PC-9 (cell line): ENCODE measurements around the gene TMEM11. TPM values are rescaled to one million over a fixed set of nuclear protein-coding genes. Genes with fewer than 3 reads are reported as not detected.

Source experiments
- BruUV-seq: library from RNA; stranded (reverse); fragments of 400-500 nt; replicated peaks from 2 replicates; lab custom pipeline; 2021; lab: Mats Ljungman, UMichigan
- CTCF ChIA-PET: fragments of 300-600 bp; sonication (Branson Sonifier 250); formaldehyde crosslinking; loops from one replicate; lab custom pipeline; 2022; ENCODE audit warnings: antibody characterized with exemption; lab: Charles Lee
- POLR2A ChIA-PET: fragments of 300-600 bp; sonication (Branson Sonifier 250); formaldehyde crosslinking; loops from one replicate; lab custom pipeline; 2022; ENCODE audit warnings: antibody characterized with exemption; ENCODE audit not compliant: unreplicated experiment; lab: Charles Lee
- DNase-seq, 2 experiments: peaks; one replicate each; pipeline versions ENCODE4 v3.0.0 to v3.0.0-alpha.2; 2015 to 2022; ENCODE audit warnings: mixed read lengths in 1 of 2
- H2AFZ ChIP-seq: fragments of 200-600 bp; sonication (generic); 2 replicates; pipeline ENCODE4 v1.8.1; 2017; ENCODE audit warnings: antibody characterized with exemption
- H3F3A ChIP-seq: fragments of 200-600 bp; sonication (generic); 2 replicates; pipeline ENCODE4 v1.8.1; 2017; ENCODE audit warnings: antibody characterized with exemption, mild to moderate bottlenecking, low read depth; ENCODE audit not compliant: insufficient read depth
- H3K27ac ChIP-seq: fragments of 200-600 bp; sonication (generic); 2 replicates; pipeline ENCODE4 v1.6.1; 2016; ENCODE audit warnings: mixed run types
- H3K27me3 ChIP-seq: fragments of 200-600 bp; sonication (generic); 2 replicates; pipeline ENCODE4 v1.6.1; 2016; ENCODE audit warnings: low read depth, mixed run types; ENCODE audit not compliant: insufficient read depth
- H3K36me3 ChIP-seq: fragments of 200-600 bp; sonication (generic); 2 replicates; pipeline ENCODE4 v1.6.1; 2016; ENCODE audit warnings: low read depth, mixed run types
- H3K4me1 ChIP-seq: fragments of 200-600 bp; sonication (generic); replicated peaks from 2 replicates; pipeline ENCODE4 v1.6.1; 2016; ENCODE audit warnings: mixed run types; ENCODE audit not compliant: insufficient read depth
- H3K4me2 ChIP-seq: fragments of 200-600 bp; sonication (generic); 2 replicates; pipeline ENCODE4 v1.6.1; 2017; ENCODE audit warnings: mixed run types
- H3K4me3 ChIP-seq: fragments of 200-600 bp; sonication (generic); 2 replicates; pipeline ENCODE4 v1.6.1; 2016; ENCODE audit warnings: mixed run types
- H3K79me2 ChIP-seq: fragments of 200-600 bp; sonication (generic); 2 replicates; pipeline ENCODE4 v1.6.1; 2017; ENCODE audit warnings: low read depth, mixed run types
- H3K9me2 ChIP-seq: fragments of 200-600 bp; sonication (generic); 2 replicates; pipeline ENCODE4 v1.8.1; 2017; ENCODE audit warnings: mild to moderate bottlenecking; ENCODE audit not compliant: insufficient read depth
- H3K9me3 ChIP-seq: fragments of 200-600 bp; sonication (generic); 2 replicates; pipeline ENCODE4 v1.8.1; 2016; ENCODE audit warnings: low read depth; ENCODE audit not compliant: insufficient read depth
- H4K20me1 ChIP-seq: fragments of 200-600 bp; sonication (generic); 2 replicates; pipeline ENCODE4 v1.8.1; 2017; ENCODE audit not compliant: insufficient read depth
- EZH2 ChIP-seq: fragments of 200-600 bp; sonication (generic); IDR thresholded peaks from 2 replicates; pipeline ENCODE4 v1.8.0; 2017; ENCODE audit warnings: antibody characterized with exemption, low read depth
- intact Hi-C: fragments of 100-400 bp; cut with micrococcal nuclease; formaldehyde crosslinking; loops from one replicate; pipeline ENCODE4 v1.10.0; 2022; ENCODE audit not compliant: unreplicated experiment
- total RNA-seq: library from RNA; stranded (reverse); gene quantifications from 2 replicates; pipeline ENCODE4 v1.2.3, GENCODE V29; 2021
- TF ChIP-seq, protein P1 (sequence below): fragments of 200-600 bp; sonication (generic); conservative IDR thresholded peaks from 2 replicates; pipeline ENCODE4 v1.6.1; 2017; ENCODE audit warnings: mixed run types, antibody characterized with exemption, mild to moderate bottlenecking, moderate library complexity

The TMEM11 gene
- total RNA-seq, 1 experiment from 2014 or later: 37.6 TPM

- H3K4me1 ChIP-seq: no peaks in the 10 kb centered on the region
- POLR2A ChIA-PET: no interaction called here
- DNase-seq: no peak
- H3K79me2 ChIP-seq: no peaks in the 10 kb centered on the region
- TF ChIP-seq, protein P1, sequence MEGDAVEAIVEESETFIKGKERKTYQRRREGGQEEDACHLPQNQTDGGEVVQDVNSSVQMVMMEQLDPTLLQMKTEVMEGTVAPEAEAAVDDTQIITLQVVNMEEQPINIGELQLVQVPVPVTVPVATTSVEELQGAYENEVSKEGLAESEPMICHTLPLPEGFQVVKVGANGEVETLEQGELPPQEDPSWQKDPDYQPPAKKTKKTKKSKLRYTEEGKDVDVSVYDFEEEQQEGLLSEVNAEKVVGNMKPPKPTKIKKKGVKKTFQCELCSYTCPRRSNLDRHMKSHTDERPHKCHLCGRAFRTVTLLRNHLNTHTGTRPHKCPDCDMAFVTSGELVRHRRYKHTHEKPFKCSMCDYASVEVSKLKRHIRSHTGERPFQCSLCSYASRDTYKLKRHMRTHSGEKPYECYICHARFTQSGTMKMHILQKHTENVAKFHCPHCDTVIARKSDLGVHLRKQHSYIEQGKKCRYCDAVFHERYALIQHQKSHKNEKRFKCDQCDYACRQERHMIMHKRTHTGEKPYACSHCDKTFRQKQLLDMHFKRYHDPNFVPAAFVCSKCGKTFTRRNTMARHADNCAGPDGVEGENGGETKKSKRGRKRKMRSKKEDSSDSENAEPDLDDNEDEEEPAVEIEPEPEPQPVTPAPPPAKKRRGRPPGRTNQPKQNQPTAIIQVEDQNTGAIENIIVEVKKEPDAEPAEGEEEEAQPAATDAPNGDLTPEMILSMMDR: no peak
- no peak for TF ChIP-seq EZH2
- no peak overlapping the region for H3K27ac ChIP-seq
- CTCF ChIA-PET: no interaction called here
- no peak overlapping the region for H3K4me2 ChIP-seq
- H3K36me3 ChIP-seq: no peaks in the 10 kb centered on the region
- no peak overlapping the region for H3K4me3 ChIP-seq
- intact Hi-C loops: no loop called here
- no peaks in the 10 kb centered on the region for H3K9me2 ChIP-seq
- H2AFZ ChIP-seq: no peak overlapping the region
- no TSS peak for BruUV-seq
- no peaks in the 10 kb centered on the region for H3K9me3 ChIP-seq
- H3K27me3 ChIP-seq: no peaks in the 10 kb centered on the region
- no peaks in the 10 kb centered on the region for H3F3A ChIP-seq
- no peaks in the 10 kb centered on the region for H4K20me1 ChIP-seq
These were observed 37.1 kb downstream of the TMEM11 start for GRCh38 chr17:21176773-21177395.

- ChIA-PET CTCF (no interaction called here), POLR2A (no interaction called here)
- no peaks in the 10 kb centered on the region for H3K27me3 ChIP-seq
- no peak overlapping the region for H3K27ac ChIP-seq
- no peaks in the 10 kb centered on the region for H3K9me2 ChIP-seq
- no TSS peak for BruUV-seq
- no peak overlapping the region for H2AFZ ChIP-seq
- no peak overlapping the region for H3K4me2 ChIP-seq
- no peaks in the 10 kb centered on the region for H3K9me3 ChIP-seq
- TF ChIP-seq EZH2: no peak
- TF ChIP-seq, protein P1: no peak
- no peaks in the 10 kb centered on the region for H3K79me2 ChIP-seq
- H3K4me3 ChIP-seq: no peak overlapping the region
- no peak for DNase-seq
- H3K4me1 ChIP-seq: no peaks in the 10 kb centered on the region
- H3F3A ChIP-seq: no peaks in the 10 kb centered on the region
- intact Hi-C loops: no loop called here
- H3K36me3 ChIP-seq: no peaks in the 10 kb centered on the region
- H4K20me1 ChIP-seq: no peaks in the 10 kb centered on the region
These were observed 39.2 kb downstream of the TMEM11 start for GRCh38 chr17:21174713-21175112.

GRCh38 chr17:21174186-21174585, 39.8 kb downstream of the TMEM11 start:
- DNase-seq: no peak
- H3K79me2 ChIP-seq: no peaks in the 10 kb centered on the region
- no peaks in the 10 kb centered on the region for H3K9me2 ChIP-seq
- H3K27ac ChIP-seq: no peak overlapping the region
- no peak overlapping the region for H3K4me3 ChIP-seq
- CTCF ChIA-PET: no interaction called here
- POLR2A ChIA-PET: no interaction called here
- H3K4me1 ChIP-seq: no peaks in the 10 kb centered on the region
- H3K4me2 ChIP-seq: no peak overlapping the region
- H4K20me1 ChIP-seq: no peaks in the 10 kb centered on the region
- intact Hi-C loops: no loop called here
- no peaks in the 10 kb centered on the region for H3K9me3 ChIP-seq
- no peak for TF ChIP-seq EZH2
- TF ChIP-seq, protein P1: no peak
- no peaks in the 10 kb centered on the region for H3F3A ChIP-seq
- no peaks in the 10 kb centered on the region for H3K27me3 ChIP-seq
- no peaks in the 10 kb centered on the region for H3K36me3 ChIP-seq
- H2AFZ ChIP-seq: no peak overlapping the region
- BruUV-seq: no TSS peak
